Neural crest cell (in vitro differentiated cells): Measurements from ENCODE around the gene FUT8. TPM values are rescaled to one million over a fixed set of nuclear protein-coding genes. Genes with fewer than 3 reads are reported as not detected.

Source experiments
- DNase-seq: peaks from one replicate; pipeline ENCODE4 v3.0.0; 2021; ENCODE audit warnings: low read depth, mixed read lengths, low spot score
- H3K27ac Mint-ChIP-seq: one replicate; pipeline ENCODE4 v1.8.0; 2021; ENCODE audit warnings: mild to moderate bottlenecking, mixed read lengths; ENCODE audit not compliant: unreplicated experiment
- H3K27me3 Mint-ChIP-seq: 2 replicates; pipeline ENCODE4 v1.8.0; 2021; ENCODE audit warnings: low read depth, mild to moderate bottlenecking, mixed read lengths
- H3K36me3 Mint-ChIP-seq: 2 replicates; pipeline ENCODE4 v1.8.0; 2021; ENCODE audit warnings: low read depth, mild to moderate bottlenecking, mixed read lengths
- H3K4me1 Mint-ChIP-seq: 2 replicates; pipeline ENCODE4 v1.8.0; 2021; ENCODE audit warnings: mixed read lengths
- H3K4me3 Mint-ChIP-seq: one replicate; pipeline ENCODE4 v1.8.0; 2021; ENCODE audit warnings: mild to moderate bottlenecking, mixed read lengths
- H3K9me3 Mint-ChIP-seq: 2 replicates; pipeline ENCODE4 v1.8.0; 2021; ENCODE audit warnings: mixed read lengths
- total RNA-seq: library from RNA; stranded (reverse); gene quantifications from 2 replicates; pipeline ENCODE4 v1.2.1, GENCODE V29; 2021
- TF ChIP-seq, protein P1 (sequence below): fragments of 200-600 bp; sonication (generic); conservative IDR thresholded peaks from 2 replicates; pipeline ENCODE4 v1.5.0; 2021; ENCODE audit warnings: antibody characterized with exemption, mild to moderate bottlenecking

Gene FUT8
- total RNA-seq, 1 donor from 2014 or later, result 67.2 TPM

DNA sequence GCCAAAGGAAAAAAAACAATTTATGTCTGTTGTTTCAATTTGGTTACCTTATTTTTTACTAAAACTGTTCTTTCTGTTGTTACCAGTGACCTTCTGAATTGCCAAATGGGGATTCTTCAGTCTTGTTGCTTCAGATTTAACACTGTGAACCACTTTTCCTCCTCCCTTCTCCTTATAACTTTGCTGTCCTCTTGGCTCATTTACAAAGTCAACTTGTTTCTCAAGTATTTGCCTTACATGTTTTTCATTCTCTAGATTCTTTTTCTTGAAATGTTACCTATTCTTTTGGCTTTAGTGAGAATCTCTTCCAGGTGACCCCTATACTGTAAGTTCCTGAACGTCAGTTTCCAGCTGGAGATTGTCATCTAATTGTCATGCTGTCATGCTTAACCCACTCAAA lies 19.4 kb downstream of the FUT8 start:
- Mint-ChIP-seq H3K4me3 (no peak overlapping the region), H3K27me3 (no peaks in the 10 kb centered on the region), H3K9me3 (peaks cover 7% of the 10 kb centered on the region), H3K36me3 (peaks cover 11% of the 10 kb centered on the region), H3K4me1 (peaks cover 13% of the 10 kb centered on the region), H3K27ac (no peak overlapping the region)
- TF ChIP-seq, protein P1, sequence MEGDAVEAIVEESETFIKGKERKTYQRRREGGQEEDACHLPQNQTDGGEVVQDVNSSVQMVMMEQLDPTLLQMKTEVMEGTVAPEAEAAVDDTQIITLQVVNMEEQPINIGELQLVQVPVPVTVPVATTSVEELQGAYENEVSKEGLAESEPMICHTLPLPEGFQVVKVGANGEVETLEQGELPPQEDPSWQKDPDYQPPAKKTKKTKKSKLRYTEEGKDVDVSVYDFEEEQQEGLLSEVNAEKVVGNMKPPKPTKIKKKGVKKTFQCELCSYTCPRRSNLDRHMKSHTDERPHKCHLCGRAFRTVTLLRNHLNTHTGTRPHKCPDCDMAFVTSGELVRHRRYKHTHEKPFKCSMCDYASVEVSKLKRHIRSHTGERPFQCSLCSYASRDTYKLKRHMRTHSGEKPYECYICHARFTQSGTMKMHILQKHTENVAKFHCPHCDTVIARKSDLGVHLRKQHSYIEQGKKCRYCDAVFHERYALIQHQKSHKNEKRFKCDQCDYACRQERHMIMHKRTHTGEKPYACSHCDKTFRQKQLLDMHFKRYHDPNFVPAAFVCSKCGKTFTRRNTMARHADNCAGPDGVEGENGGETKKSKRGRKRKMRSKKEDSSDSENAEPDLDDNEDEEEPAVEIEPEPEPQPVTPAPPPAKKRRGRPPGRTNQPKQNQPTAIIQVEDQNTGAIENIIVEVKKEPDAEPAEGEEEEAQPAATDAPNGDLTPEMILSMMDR, result no peak
- DNase-seq, result no peak

DNA sequence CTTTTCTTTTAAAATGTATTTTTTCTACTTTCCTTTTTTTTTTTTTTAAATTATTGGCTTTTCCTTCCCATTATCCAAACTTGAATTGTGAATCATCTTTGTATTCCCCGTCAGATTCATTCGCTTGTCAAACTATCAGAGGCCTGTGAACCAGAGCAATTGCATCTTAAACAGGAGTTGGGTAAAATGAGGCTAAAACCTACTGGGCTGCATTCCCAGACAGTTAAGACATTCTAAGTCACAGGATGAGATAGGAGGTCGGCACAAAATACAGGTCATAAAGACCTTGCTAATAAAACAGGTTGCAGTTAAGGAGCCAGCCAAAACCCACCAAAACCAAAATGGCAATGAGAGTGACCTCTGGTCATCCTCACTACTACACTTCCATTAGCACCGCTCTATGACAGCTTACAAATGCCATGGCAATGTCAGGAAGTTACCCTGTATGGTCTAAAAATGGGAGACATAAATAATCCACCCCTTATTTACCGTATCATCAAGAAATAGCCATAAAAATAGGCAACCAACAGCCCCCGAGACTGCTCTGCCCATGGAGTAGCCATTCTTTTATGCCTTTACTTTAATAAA lies 19.9 kb downstream of the FUT8 start:
- H3K36me3 Mint-ChIP-seq, result peaks cover 8% of the 10 kb centered on the region
- peaks cover 7% of the 10 kb centered on the region for H3K9me3 Mint-ChIP-seq
- DNase-seq, result no peak
- no peaks in the 10 kb centered on the region for H3K27me3 Mint-ChIP-seq
- H3K27ac Mint-ChIP-seq, result no peak overlapping the region
- TF ChIP-seq, protein P1, result no peak
- no peak overlapping the region for H3K4me3 Mint-ChIP-seq
- peaks cover 13% of the 10 kb centered on the region for H3K4me1 Mint-ChIP-seq

DNA sequence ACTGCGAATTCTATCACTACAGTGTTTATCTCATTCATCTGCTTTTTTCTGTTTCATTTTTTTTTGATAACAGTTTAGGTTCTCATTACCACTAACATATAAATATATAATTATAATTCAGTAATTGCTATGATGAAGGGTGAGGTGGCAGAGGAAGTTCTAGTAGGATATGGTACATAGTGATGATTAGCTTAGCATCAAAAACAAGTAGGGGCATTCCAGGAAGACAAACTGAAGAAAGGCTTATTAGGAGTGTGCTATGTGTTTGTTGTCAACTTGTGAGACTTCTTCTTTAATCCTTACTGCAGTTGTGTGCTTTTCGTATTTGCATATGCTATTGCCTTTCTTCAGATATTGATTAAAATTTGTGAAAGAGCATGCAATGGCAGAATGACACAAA lies 20.6 kb downstream of the FUT8 start:
- Mint-ChIP-seq H3K4me3 (no peak overlapping the region), H3K4me1 (peaks cover 13% of the 10 kb centered on the region), H3K27me3 (no peaks in the 10 kb centered on the region), H3K9me3 (peaks cover 7% of the 10 kb centered on the region), H3K36me3 (peaks cover 8% of the 10 kb centered on the region), H3K27ac (no peak overlapping the region)
- DNase-seq, result no peak
- TF ChIP-seq, protein P1, result no peak

DNA sequence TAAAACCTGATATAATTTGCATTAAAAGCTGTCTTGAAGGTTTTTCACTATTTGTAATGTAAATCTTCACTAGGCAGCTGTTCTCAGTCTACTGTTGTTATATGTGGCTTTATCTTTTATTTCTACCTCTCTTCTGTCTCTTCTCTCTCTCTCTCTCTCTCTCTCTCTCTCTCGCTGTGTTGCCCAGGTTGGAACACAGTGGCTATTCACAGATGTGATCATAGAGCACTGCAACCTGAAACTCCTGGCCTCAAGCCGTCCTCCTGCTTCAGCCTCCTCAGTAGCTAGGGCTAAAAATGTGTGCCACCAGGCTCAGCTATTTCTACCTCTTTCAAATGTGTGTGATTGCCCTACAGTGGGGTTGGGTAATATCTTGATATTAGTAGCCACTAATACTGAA lies 21.1 kb downstream of the FUT8 start:
- Mint-ChIP-seq H3K4me1 (peaks cover 13% of the 10 kb centered on the region), H3K4me3 (no peak overlapping the region), H3K9me3 (peaks cover 7% of the 10 kb centered on the region), H3K27ac (no peak overlapping the region), H3K27me3 (no peaks in the 10 kb centered on the region), H3K36me3 (peaks cover 8% of the 10 kb centered on the region)
- no peak for DNase-seq
- TF ChIP-seq, protein P1, result no peak

DNA sequence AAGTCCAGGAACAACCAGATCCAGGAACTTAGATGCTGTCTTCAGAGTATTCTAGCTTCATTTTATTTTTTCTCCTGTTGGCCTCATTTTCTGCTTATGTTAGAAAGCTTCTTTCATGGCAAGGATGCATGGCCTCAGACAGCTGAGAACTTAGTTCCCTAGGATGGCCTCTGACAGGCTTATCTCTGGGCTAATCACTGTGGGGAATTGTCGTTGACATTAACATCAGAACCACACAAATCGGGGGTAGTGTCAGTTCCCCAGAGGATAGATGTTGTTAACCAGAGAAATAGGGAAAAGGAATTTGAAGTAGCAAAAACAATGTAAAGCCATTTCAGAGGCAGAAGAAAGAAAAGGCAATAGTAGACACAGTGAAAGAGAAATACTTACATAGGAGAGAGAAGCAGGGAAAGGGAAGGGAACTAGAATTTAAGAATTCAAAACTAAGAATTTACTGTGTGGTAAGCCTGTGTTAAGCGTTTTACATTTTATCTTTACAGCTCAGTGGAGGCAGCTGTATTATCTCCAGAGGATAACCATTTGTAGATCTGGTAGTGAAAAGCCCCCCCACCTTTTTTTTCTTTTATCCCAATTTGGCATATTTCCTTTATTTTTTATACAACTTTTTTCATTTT lies 21.8 kb downstream of the FUT8 start:
- Mint-ChIP-seq H3K36me3 (peaks cover 8% of the 10 kb centered on the region), H3K9me3 (peaks cover 7% of the 10 kb centered on the region), H3K27me3 (no peaks in the 10 kb centered on the region), H3K4me3 (no peak overlapping the region), H3K27ac (no peak overlapping the region), H3K4me1 (peaks cover 9% of the 10 kb centered on the region)
- no peak for DNase-seq
- TF ChIP-seq, protein P1, result no peak
